HepG2 (cell line): ENCODE data around the gene CSNK1D. TPM values are rescaled to one million over a fixed set of nuclear protein-coding genes. Genes with fewer than 3 reads are reported as not detected.

Source experiments
- FOSL2 ChIP-seq: sonication (generic); formaldehyde crosslinking; IDR thresholded peaks from 2 replicates; pipeline ENCODE4 v1.4.0; 2020; ENCODE audit warnings: missing genetic modification reagents
- HIVEP1 ChIP-seq: sonication (generic); formaldehyde crosslinking; IDR thresholded peaks from 2 replicates; pipeline ENCODE4 v1.4.0; 2020; ENCODE audit warnings: mild to moderate bottlenecking, missing genetic modification reagents
- HOXA5 ChIP-seq: sonication (generic); formaldehyde crosslinking; IDR thresholded peaks from 2 replicates; pipeline ENCODE4 v1.4.0; 2020; ENCODE audit warnings: missing genetic modification reagents
- MAF1 ChIP-seq: sonication (generic); formaldehyde crosslinking; IDR thresholded peaks from 2 replicates; pipeline ENCODE4 v1.5.0; 2020; ENCODE audit warnings: missing genetic modification reagents, borderline replicate concordance
- MIER3 ChIP-seq: IDR thresholded peaks from 2 replicates; pipeline ENCODE4 v1.6.1; 2016; ENCODE audit warnings: missing compliant biosample characterization, borderline replicate concordance
- MIXL1 ChIP-seq: IDR thresholded peaks from 2 replicates; pipeline ENCODE4 v1.6.1; 2016
- RELA ChIP-seq: sonication (generic); formaldehyde crosslinking; IDR thresholded peaks from 2 replicates; pipeline ENCODE4 v1.4.0; 2020; ENCODE audit warnings: missing genetic modification reagents
- SOX13 ChIP-seq, 3 experiments: fragments of 450-650 bp in 1 of 3; sonication (generic) in 1 of 3; formaldehyde crosslinking in 1 of 3; IDR thresholded peaks in 2 of 3; conservative IDR thresholded peaks in 1 of 3; 2 replicates each; pipeline versions ENCODE4 v1.5.0 to v1.6.1; 2016 to 2020; ENCODE audit warnings: antibody characterized with exemption in 1 of 3, mild to moderate bottlenecking in 1 of 3, missing compliant biosample characterization in 1 of 3, missing genetic modification reagents in 1 of 3, moderate library complexity in 1 of 3
- SRF ChIP-seq: IDR thresholded peaks from 2 replicates; pipeline ENCODE4 v1.6.1; 2011; ENCODE audit warnings: mild to moderate bottlenecking, low read depth, low read length, moderate library complexity
- TRIM24 ChIP-seq: sonication (generic); formaldehyde crosslinking; IDR thresholded peaks from 2 replicates; pipeline ENCODE4 v1.8.0; 2022; ENCODE audit warnings: mild to moderate bottlenecking, missing genetic modification reagents
- YEATS2 ChIP-seq: sonication (generic); formaldehyde crosslinking; IDR thresholded peaks from 2 replicates; pipeline ENCODE4 v1.4.0; 2020; ENCODE audit warnings: missing genetic modification reagents, borderline replicate concordance
- ZNF205 ChIP-seq: IDR thresholded peaks from 2 replicates; pipeline ENCODE4 v1.6.1; 2018; ENCODE audit warnings: missing biosample characterization, missing genetic modification reagents
- ZNF652 ChIP-seq: IDR thresholded peaks from 2 replicates; pipeline ENCODE4 v1.6.1; 2016; ENCODE audit warnings: low read depth, borderline replicate concordance
- polyA plus RNA-seq, 8 experiments: library from polyadenylated mRNA; depleted of rRNA in 3 of 8; stranded (reverse) in 7 of 8; unstranded in 1 of 8; fragments of >200 nt; fragmentation: Illumina TruSeq in 4 of 8; extraction: Trizol in 4 of 8; gene quantifications; 2 replicates each; pipeline versions ENCODE4 v1.2.1 to v1.2.3, GENCODE V29; 2011 to 2016; ENCODE audit warnings: low read depth in 4 of 8, missing spikeins in 1 of 8, mixed read lengths in 1 of 8; ENCODE audit not compliant: insufficient read depth in 1 of 8
- total RNA-seq, 5 experiments: library from RNA; depleted of rRNA; stranded (reverse); fragments of >200 nt; fragmentation: Illumina TruSeq; extraction: Trizol; gene quantifications; 2 replicates each; pipeline ENCODE4 v1.2.3, GENCODE V29; 2016; ENCODE audit warnings: low read depth in 1 of 5
- TF ChIP-seq, protein P1 (sequence below): sonication (generic); formaldehyde crosslinking; IDR thresholded peaks from 2 replicates; pipeline ENCODE4 v1.5.0; 2020; ENCODE audit warnings: missing genetic modification reagents, mild to moderate bottlenecking, borderline replicate concordance
- TF ChIP-seq, protein P2 (sequence below): sonication (generic); formaldehyde crosslinking; IDR thresholded peaks from 2 replicates; pipeline ENCODE4 v1.5.0; 2020; ENCODE audit warnings: missing genetic modification reagents
- TF ChIP-seq, protein P3 (sequence below): sonication (generic); formaldehyde crosslinking; IDR thresholded peaks from 2 replicates; pipeline ENCODE4 v1.5.1; 2020; ENCODE audit warnings: mild to moderate bottlenecking, missing genetic modification reagents, moderate library complexity
- TF ChIP-seq, protein P4 (sequence below): sonication (generic); formaldehyde crosslinking; IDR thresholded peaks from 2 replicates; pipeline ENCODE4 v1.4.0; 2020; ENCODE audit warnings: mild to moderate bottlenecking, missing genetic modification reagents
- TF ChIP-seq, protein P5 (sequence below): sonication (generic); formaldehyde crosslinking; IDR thresholded peaks from 2 replicates; pipeline ENCODE4 v1.8.0; 2022; ENCODE audit warnings: low read depth, missing genetic modification reagents
- TF ChIP-seq, protein P6 (sequence below): sonication (generic); formaldehyde crosslinking; IDR thresholded peaks from 2 replicates; pipeline ENCODE4 v1.5.0; 2020; ENCODE audit warnings: missing genetic modification reagents

CSNK1D gene
- total and polyA plus RNA-seq, 2 of the 13 experiments (the other 11 are each of a cell fraction or from before 2014, with no cell fraction given), result 31.5 to 128 TPM

DNA sequence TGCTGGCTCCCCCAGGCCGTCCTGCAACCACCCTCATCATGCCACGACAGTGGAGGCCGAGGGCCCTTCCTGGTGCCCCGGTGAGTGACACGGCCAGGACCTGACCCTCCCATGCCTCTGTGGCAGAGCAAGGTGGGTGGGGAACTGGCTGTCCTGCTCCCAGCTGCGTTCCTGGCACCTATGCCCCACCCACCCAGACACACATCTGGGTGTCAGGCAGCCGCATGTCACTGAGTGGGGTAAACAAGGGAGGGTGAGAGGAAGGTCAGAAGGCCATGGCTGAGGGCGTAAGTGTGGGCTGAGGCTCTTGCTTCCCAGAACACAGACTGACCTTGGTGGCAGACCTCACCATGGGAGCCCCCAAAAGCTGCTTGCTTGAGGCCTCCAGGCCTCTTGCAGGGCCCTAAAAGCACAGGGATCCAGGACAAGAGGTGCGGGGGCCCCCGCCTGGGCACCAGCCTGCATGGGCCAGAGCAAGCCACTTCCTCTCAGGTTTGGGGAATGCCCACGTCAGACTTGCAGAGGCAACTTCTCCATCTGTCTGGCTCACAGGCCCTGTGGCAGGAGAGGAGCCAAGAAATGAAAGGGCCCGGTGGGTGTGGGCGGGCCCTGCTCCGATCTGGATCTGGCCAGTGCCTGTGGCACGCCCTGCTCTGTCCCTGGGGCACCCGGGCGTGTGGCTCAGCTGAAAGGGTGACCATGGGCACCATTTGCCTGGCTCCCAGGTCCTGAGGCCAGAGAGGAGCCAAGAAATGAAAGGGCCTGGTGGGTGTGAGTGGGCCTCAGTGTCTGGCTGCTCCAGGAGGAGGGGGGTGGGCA is 57.0 kb downstream of the CSNK1D start (continued):
- TF ChIP-seq SOX13 (IDR thresholded peaks at IDR 0.05), result no peak
- peak in 1 of 2 experiments; percentile 45; a peak in 1 of 4 replicates for TF ChIP-seq SOX13 (CRISPR knock-in tag; conservative IDR thresholded peaks at IDR 0.05 in 1 of 2, IDR thresholded peaks at IDR 0.05 in 1 of 2)
- TF ChIP-seq, protein P1, sequence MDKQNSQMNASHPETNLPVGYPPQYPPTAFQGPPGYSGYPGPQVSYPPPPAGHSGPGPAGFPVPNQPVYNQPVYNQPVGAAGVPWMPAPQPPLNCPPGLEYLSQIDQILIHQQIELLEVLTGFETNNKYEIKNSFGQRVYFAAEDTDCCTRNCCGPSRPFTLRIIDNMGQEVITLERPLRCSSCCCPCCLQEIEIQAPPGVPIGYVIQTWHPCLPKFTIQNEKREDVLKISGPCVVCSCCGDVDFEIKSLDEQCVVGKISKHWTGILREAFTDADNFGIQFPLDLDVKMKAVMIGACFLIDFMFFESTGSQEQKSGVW, result no peak
- TF ChIP-seq, protein P2, sequence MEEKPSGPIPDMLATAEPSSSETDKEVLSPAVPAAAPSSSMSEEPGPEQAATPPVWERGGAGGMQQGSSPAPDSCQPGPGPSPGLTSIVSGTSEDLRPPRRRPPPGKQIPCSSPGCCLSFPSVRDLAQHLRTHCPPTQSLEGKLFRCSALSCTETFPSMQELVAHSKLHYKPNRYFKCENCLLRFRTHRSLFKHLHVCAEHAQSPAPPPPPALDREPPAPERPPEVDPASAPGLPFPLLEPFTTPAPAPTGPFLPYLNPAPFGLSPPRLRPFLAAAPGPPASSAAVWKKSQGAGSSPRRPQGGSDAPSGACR (CRISPR knock-in tag), result peak; percentile 51
- 0 out of 2 replicates have a peak, but pooled peaks have one; percentile 17 for TF ChIP-seq MIXL1
- TF ChIP-seq ZNF652 (CRISPR knock-in tag), result no peak
- TF ChIP-seq MAF1 (CRISPR knock-in tag), result no peak
- TF ChIP-seq, protein P3, sequence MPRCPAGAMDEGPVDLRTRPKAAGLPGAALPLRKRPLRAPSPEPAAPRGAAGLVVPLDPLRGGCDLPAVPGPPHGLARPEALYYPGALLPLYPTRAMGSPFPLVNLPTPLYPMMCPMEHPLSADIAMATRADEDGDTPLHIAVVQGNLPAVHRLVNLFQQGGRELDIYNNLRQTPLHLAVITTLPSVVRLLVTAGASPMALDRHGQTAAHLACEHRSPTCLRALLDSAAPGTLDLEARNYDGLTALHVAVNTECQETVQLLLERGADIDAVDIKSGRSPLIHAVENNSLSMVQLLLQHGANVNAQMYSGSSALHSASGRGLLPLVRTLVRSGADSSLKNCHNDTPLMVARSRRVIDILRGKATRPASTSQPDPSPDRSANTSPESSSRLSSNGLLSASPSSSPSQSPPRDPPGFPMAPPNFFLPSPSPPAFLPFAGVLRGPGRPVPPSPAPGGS (CRISPR knock-in tag), result no peak
- TF ChIP-seq RELA (CRISPR knock-in tag), result 0 out of 2 replicates have a peak, but pooled peaks have one; percentile 21
- peak; percentile 66 for TF ChIP-seq FOSL2 (CRISPR knock-in tag)
- TF ChIP-seq YEATS2 (CRISPR knock-in tag), result no peak
- no peak for TF ChIP-seq SRF
- no peak for TF ChIP-seq HOXA5
- TF ChIP-seq TRIM24 (CRISPR knock-in tag), result no peak
- TF ChIP-seq, protein P4, sequence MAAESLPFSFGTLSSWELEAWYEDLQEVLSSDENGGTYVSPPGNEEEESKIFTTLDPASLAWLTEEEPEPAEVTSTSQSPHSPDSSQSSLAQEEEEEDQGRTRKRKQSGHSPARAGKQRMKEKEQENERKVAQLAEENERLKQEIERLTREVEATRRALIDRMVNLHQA (CRISPR knock-in tag), result no peak
- TF ChIP-seq MIER3 (CRISPR knock-in tag), result peak; percentile 32; the same call in 1 of the 2 replicates
- no peak for TF ChIP-seq HIVEP1 (CRISPR knock-in tag)
- TF ChIP-seq, protein P5, sequence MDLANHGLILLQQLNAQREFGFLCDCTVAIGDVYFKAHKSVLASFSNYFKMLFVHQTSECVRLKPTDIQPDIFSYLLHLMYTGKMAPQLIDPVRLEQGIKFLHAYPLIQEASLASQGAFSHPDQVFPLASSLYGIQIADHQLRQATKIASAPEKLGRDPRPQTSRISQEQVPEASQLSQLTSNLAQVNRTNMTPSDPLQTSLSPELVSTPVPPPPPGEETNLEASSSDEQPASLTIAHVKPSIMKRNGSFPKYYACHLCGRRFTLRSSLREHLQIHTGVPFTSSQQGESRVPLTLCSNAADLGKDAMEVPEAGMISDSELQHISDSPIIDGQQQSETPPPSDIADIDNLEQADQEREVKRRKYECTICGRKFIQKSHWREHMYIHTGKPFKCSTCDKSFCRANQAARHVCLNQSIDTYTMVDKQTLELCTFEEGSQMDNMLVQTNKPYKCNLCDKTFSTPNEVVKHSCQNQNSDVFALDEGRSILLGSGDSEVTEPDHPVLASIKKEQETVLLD, result no peak
- TF ChIP-seq, protein P6, sequence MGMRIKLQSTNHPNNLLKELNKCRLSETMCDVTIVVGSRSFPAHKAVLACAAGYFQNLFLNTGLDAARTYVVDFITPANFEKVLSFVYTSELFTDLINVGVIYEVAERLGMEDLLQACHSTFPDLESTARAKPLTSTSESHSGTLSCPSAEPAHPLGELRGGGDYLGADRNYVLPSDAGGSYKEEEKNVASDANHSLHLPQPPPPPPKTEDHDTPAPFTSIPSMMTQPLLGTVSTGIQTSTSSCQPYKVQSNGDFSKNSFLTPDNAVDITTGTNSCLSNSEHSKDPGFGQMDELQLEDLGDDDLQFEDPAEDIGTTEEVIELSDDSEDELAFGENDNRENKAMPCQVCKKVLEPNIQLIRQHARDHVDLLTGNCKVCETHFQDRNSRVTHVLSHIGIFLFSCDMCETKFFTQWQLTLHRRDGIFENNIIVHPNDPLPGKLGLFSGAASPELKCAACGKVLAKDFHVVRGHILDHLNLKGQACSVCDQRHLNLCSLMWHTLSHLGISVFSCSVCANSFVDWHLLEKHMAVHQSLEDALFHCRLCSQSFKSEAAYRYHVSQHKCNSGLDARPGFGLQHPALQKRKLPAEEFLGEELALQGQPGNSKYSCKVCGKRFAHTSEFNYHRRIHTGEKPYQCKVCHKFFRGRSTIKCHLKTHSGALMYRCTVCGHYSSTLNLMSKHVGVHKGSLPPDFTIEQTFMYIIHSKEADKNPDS, result no peak
- TF ChIP-seq ZNF205 (CRISPR knock-in tag), result no peak
